LNCaP clone FGC (cell line): ENCODE measurements around the gene BUD31.
"Not testable (repeated sequence)": the region's sequence is repeated elsewhere in the genome, so short reads cannot be mapped to it uniquely, and the experiment has no call there.

ENCODE experiments used
- DNase-seq: peaks from one replicate; pipeline ENCODE4 v3.0.0-alpha.2; 2011; ENCODE audit warnings: low read depth
- H3K4me3 ChIP-seq: 2 replicates; pipeline ENCODE4 v1.5.1; 2011; ENCODE audit warnings: mild to moderate bottlenecking, low read depth, low read length, control low read depth
- TF ChIP-seq, protein P1 (sequence below): IDR thresholded peaks from 2 replicates; pipeline ENCODE4 v1.5.1; 2012; ENCODE audit warnings: mild to moderate bottlenecking; ENCODE audit not compliant: control insufficient read depth, insufficient read depth; ENCODE audit errors: extremely low read depth

Gene BUD31

DNA sequence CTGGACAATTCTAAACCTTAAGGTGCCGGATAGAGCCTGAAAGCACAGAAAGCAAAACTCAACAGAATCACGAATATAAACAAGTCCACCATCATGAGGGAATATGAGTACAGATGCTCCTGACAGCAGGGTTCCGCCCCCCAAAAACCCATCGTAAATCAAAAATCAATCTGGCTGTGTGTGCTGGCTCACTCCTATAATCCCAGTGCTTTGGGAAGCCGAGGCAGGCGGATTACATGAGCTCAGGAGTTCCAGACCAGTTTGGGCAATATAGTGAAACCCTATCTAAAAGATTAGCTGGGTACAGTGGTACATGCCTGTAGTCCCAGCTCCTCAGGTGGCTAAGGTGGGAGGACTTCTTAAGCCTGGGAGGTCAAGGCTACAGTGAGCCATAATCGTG is 12.2 kb downstream of the BUD31 start:
- no peak overlapping the region for H3K4me3 ChIP-seq
- TF ChIP-seq, protein P1, sequence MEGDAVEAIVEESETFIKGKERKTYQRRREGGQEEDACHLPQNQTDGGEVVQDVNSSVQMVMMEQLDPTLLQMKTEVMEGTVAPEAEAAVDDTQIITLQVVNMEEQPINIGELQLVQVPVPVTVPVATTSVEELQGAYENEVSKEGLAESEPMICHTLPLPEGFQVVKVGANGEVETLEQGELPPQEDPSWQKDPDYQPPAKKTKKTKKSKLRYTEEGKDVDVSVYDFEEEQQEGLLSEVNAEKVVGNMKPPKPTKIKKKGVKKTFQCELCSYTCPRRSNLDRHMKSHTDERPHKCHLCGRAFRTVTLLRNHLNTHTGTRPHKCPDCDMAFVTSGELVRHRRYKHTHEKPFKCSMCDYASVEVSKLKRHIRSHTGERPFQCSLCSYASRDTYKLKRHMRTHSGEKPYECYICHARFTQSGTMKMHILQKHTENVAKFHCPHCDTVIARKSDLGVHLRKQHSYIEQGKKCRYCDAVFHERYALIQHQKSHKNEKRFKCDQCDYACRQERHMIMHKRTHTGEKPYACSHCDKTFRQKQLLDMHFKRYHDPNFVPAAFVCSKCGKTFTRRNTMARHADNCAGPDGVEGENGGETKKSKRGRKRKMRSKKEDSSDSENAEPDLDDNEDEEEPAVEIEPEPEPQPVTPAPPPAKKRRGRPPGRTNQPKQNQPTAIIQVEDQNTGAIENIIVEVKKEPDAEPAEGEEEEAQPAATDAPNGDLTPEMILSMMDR: no peak
- no peak for DNase-seq

DNA sequence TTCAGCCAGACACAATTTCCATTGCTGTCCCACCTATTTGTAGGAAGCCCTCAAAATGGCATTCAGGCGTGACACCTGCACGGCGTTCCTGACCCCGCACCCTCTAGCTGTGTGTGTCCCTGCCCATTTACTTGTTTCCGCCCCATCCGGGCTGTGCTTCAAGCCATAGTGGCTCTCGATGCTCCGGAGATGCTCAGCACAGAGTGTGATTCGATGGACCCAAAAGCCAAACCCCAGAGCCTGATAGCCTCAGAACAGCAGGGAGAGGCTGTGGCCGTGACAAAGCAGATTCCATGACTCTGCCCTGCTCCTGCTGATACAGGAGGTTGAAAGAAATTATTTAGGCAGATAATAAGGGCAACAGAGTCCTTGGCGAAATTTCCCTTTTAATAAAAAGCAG is 13.4 kb downstream of the BUD31 start:
- TF ChIP-seq, protein P1: no peak
- H3K4me3 ChIP-seq: no peak overlapping the region
- DNase-seq: no peak

DNA sequence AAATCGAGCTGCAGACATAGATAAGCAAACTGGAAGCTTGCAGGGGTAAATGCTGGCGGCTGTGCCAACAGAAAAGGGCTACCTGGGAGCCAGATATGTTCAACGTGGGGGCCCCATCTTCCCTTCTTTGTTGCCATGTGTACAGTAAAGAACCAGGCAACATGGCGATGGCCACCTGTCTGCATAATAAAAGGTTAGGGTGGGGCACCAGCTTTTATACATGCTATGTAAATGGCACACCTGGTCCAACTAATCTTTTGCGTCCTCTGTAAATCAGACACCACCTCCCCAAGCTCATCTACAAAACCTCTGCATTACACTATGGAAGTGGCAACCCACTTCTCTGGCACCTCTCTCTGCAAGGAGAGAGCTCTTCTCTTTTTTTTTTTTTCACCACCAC is 13.9 kb downstream of the BUD31 start:
- H3K4me3 ChIP-seq: no peak overlapping the region
- DNase-seq: no peak
- TF ChIP-seq, protein P1: no peak

DNA sequence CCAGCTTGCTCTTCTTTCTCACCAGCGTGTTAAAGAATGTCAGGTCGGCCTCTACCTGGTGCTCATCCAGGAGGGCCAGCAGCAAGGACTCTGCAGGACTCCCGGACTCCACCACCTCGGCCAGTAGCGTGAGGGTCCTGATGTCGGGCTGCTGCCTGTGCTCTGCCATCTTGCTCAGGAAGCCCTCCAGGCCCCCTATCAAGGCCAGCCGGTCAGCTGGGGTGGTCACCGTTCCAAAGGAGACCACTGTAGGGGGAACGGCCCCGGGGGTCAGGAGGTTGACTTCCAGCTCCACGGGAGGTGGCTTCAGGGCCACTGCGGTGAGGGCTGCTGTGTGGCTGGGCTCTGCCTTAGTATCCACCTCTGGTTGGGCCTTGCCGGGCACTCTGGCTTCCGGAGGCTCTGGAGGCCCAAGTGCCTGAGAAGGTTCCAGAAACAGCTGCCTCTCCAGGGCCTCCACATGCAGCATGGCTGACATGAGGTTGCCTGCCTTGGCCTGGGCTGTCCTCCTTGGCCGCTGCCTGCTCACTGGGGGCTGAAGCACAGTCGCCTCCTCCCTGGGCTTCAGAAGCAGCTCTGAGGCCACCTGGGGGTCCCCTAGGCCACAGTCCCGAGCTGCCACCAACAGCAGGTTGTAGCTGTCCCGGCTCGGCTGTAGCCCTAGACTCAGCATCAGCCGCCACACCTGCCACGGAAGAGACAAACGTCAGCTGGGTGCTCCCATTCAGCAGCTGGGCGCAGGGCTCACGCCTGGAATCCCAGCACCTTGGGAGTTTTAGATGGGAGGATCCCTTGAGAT is 16.4 kb downstream of the BUD31 start:
- DNase-seq: no peak
- no peak overlapping the region for H3K4me3 ChIP-seq
- TF ChIP-seq, protein P1: no peak

DNA sequence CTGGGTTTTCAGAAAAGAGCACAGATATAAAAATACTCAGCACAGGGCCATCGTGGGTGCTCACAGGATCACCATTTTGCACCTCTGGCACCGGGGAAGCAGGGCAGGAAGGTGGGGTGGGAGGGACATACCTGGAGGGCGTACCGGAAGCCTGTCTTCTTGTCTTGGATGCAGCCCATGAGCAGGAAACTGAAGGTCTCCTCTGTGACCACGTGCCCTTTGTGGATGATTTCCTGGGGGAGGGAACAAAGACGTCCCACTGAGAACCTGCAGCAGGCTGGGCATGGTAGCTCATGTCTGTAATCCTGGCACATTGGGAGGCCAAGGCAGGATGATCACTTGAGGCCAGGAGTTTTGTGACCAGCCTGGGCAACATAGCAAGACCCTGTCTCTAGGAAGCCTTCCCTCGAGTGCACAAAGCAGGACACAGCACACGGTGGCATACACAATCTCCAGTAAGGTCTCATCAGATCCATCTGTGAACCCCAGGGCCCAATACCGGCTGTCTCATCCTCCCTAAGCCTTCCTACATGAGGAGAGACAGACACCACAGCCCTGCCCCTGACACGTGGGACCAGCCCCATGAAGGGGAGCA is 20.3 kb downstream of the BUD31 start:
- TF ChIP-seq, protein P1: no peak
- no peak overlapping the region for H3K4me3 ChIP-seq
- no peak for DNase-seq

DNA sequence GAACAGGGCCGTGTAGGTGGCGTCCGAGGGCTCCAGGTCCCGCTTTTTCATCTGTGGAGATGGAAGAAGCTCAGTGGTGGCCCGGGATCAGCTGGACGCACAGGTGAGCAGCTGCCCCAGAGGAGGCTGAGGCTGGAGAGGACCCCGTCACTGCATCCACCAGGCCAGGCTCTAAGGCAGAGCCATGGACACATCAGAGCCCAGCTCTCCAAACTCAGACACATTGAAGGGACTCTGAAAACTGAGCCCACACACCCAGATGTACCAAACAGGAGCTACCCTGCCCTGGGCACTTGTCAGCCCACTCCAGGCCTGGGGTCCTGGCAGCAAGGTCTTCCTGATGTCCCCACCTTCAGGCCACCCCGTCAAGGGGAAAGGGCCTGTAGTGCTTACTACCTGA is 21.0 kb downstream of the BUD31 start:
- TF ChIP-seq, protein P1: no peak
- no peak overlapping the region for H3K4me3 ChIP-seq
- DNase-seq: no peak

DNA sequence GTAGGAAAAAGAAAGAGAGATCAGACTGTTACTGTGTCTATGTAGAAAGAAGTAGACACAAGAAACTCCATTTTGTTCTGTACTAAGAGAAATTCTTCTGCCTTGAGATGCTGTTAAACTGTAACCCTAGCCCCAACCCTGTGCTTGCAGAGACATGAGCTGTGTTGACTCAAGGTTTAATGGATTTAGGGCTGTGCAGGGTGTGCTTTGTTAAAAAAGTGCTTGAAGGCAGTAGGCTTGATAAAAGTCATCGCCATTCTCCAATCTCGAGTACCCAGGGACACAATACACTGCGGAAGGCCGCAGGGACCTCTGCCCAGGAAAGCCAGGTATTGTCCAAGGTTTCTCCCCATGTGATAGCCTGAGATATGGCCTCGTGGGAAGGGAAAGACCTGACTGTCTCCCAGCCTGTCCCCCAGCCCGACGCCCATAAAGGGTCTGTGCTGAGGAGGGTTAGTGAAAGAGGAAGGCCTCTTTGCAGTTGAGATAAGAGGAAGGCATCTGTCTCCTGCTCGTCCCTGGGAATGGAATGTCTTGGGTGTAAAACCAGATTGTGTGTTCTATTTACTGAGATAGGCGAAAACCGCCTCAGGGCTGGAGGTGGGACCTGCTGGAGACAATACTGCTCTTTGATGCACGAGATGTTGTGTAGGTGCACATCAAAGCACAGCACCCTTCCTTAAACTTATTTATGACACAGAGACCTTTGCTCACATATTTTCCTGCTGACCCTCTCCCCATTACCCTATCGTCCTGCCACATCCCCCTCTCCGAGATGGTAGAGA is 23.2 kb downstream of the BUD31 start:
- H3K4me3 ChIP-seq, DNase-seq: not testable (repeated sequence)
